Activated CD4-positive, alpha-beta T cell treated with anti-CD3 and anti-CD28 coated beads for 36 hours (primary cell): ENCODE data around the gene MVB12B. TPM values are rescaled to one million over a fixed set of nuclear protein-coding genes. Genes with fewer than 3 reads are reported as not detected.
"Not testable (repeated sequence)": the region's sequence is repeated elsewhere in the genome, so short reads cannot be mapped to it uniquely, and the experiment has no call there.

Experiments used
- ATAC-seq: fragments of 200-7000 bp; cut with Tn5 transposase; one replicate; pipeline ENCODE4 v1.10.0; 2021; ENCODE audit warnings: mild to moderate bottlenecking, moderate library complexity
- CTCF ChIA-PET: fragments of 350-600 bp; sonication (Branson Sonifier 250); formaldehyde crosslinking; loops from one replicate; lab custom pipeline; 2021; ENCODE audit warnings: antibody characterized with exemption; lab: Charles Lee
- POLR2A ChIA-PET: fragments of 350-600 bp; sonication (Branson Sonifier 250); formaldehyde crosslinking; loops from one replicate; lab custom pipeline; 2021; ENCODE audit warnings: antibody characterized with exemption, inconsistent platforms; lab: Charles Lee
- DNase-seq: peaks from one replicate; pipeline ENCODE4 v3.0.0-alpha.2; 2020
- H3K27ac Mint-ChIP-seq: one replicate; pipeline ENCODE4 v1.8.0; 2021; ENCODE audit warnings: mixed read lengths
- H3K27me3 Mint-ChIP-seq: one replicate; pipeline ENCODE4 v1.8.0; 2021; ENCODE audit warnings: mixed read lengths
- H3K36me3 Mint-ChIP-seq: one replicate; pipeline ENCODE4 v1.8.0; 2021; ENCODE audit warnings: low read depth, mixed read lengths
- H3K4me1 Mint-ChIP-seq: one replicate; pipeline ENCODE4 v1.8.0; 2021; ENCODE audit warnings: mixed read lengths
- H3K4me3 Mint-ChIP-seq: one replicate; pipeline ENCODE4 v1.8.0; 2021; ENCODE audit warnings: mild to moderate bottlenecking, moderate library complexity, mixed read lengths
- H3K9me3 Mint-ChIP-seq: one replicate; pipeline ENCODE4 v1.8.0; 2021; ENCODE audit warnings: low read depth, mixed read lengths
- intact Hi-C, 2 experiments: fragments of 100-400 bp; cut with DNase I in 1 of 2; cut with micrococcal nuclease in 1 of 2; formaldehyde crosslinking; loops; one replicate each; pipeline versions ENCODE4 v1.14.2 to v1.15.1; 2022 to 2024; cut with DNase I, micrococcal nuclease
- total RNA-seq, 2 experiments: library from RNA; stranded (reverse); gene quantifications; one replicate each; pipeline ENCODE4 v1.2.3, GENCODE V29; 2021

MVB12B gene
- total RNA-seq, 2 experiments from 2014 or later = 3.0 TPM

GRCh38 chr9:126551812-126552211 is 225.2 kb downstream of the MVB12B start:
- Mint-ChIP-seq H3K27ac (no peak overlapping the region), H3K4me1 (no peaks in the 10 kb centered on the region), H3K27me3 (no peaks in the 10 kb centered on the region), H3K4me3 (no peak overlapping the region), H3K36me3 (no peaks in the 10 kb centered on the region), H3K9me3 (no peaks in the 10 kb centered on the region)
- no peak for DNase-seq
- CTCF ChIA-PET = interaction anchor here (1.2 kb wide), 1 partner anchor 60 kb away, joined by 3 read pairs; no protein-coding TSS in a partner anchor
- POLR2A ChIA-PET = interaction anchor here (0.7 kb wide), 1 partner anchor 27 kb away, joined by 3 read pairs; no protein-coding TSS in a partner anchor
- intact Hi-C loops = no loop called here
- ATAC-seq = no peak

- Mint-ChIP-seq H3K27me3 (peaks cover 11% of the 10 kb centered on the region), H3K4me1 (no peaks in the 10 kb centered on the region), H3K27ac (no peak overlapping the region), H3K36me3 (no peaks in the 10 kb centered on the region), H3K9me3 (no peaks in the 10 kb centered on the region), H3K4me3 (no peak overlapping the region)
- no peak for DNase-seq
- POLR2A ChIA-PET = no interaction called here
- no peak for ATAC-seq
- intact Hi-C loops = no loop called here
- CTCF ChIA-PET = interaction anchor here (0.6 to 7.6 kb wide), 5 partner anchors 23 to 733 kb away, joined by 3 to 140 read pairs (median 3); no protein-coding TSS in a partner anchor
Measured at GRCh38 chr9:126554292-126554691, 227.7 kb downstream of the MVB12B start.

- intact Hi-C loops = loop anchor here in 1 of 2 experiments (5.0 kb wide), 1 partner anchor 38 kb away; no protein-coding TSS in a partner anchor
- H3K27me3 Mint-ChIP-seq = peaks cover 19% of the 10 kb centered on the region
- DNase-seq, H3K4me3 Mint-ChIP-seq, ATAC-seq, H3K9me3 Mint-ChIP-seq, H3K36me3 Mint-ChIP-seq, H3K4me1 Mint-ChIP-seq, POLR2A ChIA-PET, H3K27ac Mint-ChIP-seq: not testable (repeated sequence)
- CTCF ChIA-PET = interaction anchor here (0.7 to 7.6 kb wide), 4 partner anchors 24 to 243 kb away, joined by 3 to 140 read pairs (median 4); no protein-coding TSS in a partner anchor
Measured at GRCh38 chr9:126555421-126555820, 228.8 kb downstream of the MVB12B start.
